NB4 (cell line): ENCODE measurements around the gene KLK15.

Experiments used
- CTCF ChIP-seq: IDR thresholded peaks from one replicate; pipeline ENCODE4 v1.5.1; 2012; ENCODE audit warnings: low read depth, low read length
- POLR2A ChIP-seq: IDR thresholded peaks from 2 replicates; pipeline ENCODE4 v1.6.1; 2011; ENCODE audit warnings: mild to moderate bottlenecking; ENCODE audit not compliant: insufficient read length; ENCODE audit errors: extremely low read depth

- no peak for TF ChIP-seq CTCF
- no peak for TF ChIP-seq POLR2A
Measured at GRCh38 chr19:50801107-50801506, 32.3 kb downstream of the KLK15 start.
